Superior temporal gyrus (tissue), 1 donor: ENCODE measurements around the gene ASTL.

Source experiments
- DNase-seq: peaks from one replicate; pipeline ENCODE4 v3.0.0-alpha.2; 2016; ENCODE audit errors: extremely low spot score

The ASTL gene

DNA sequence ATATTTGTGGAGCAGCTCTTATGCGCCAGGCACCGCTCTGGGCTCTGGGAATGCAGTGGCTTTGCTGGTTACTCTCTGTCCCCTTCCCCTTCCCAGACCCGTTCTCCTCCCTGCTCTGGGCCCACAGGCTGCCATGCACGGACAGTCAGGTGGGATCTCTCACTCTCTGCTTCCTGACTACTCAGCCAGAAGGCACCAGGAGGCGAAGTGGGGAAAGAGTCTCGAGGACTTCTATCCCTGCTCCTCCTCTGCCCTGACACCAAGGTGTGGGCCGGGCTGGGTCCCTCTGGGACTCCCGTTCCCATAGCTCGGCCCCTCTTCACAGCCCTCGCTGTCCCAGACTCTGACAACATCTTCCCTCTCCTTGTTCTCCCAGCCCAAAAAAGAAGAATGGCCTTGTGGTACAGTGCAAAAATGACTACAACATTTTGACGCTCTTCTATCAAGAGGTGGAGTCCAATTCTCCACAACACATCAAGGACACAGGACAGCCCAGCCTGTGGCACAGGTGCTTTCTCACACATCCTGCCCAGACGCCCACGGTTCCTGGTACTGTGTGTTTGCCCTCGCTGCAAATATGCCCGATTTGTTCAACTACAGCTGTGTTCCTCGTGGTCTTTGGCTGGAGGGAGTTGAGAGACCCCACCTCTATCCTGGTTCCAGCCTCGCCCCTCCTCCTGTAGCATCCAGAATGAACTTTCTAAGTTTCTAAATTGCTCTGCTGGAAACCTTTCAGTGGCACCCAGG lies 21.0 kb upstream of the ASTL start:
- DNase-seq = no peak

DNA sequence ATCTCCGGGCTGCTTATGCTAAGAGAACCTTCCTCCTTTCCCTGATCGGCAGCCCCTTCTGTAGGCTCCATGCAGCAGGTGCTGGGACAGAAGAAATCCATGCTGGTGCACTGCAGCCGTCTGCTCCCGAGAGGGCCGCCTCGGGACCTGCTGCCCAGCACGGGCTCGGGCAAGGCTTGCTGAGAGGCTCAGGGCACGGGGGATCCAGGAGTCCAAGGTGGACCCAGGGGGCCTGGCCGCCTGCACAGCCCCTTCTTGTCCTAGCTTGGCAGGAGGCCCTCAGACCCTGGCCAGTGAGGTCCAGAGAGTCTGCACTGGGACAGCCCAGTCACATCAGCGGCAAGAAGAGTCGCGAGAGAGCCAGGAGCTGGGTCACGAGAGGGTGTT lies 20.2 kb upstream of the ASTL start:
- no peak for DNase-seq

DNA sequence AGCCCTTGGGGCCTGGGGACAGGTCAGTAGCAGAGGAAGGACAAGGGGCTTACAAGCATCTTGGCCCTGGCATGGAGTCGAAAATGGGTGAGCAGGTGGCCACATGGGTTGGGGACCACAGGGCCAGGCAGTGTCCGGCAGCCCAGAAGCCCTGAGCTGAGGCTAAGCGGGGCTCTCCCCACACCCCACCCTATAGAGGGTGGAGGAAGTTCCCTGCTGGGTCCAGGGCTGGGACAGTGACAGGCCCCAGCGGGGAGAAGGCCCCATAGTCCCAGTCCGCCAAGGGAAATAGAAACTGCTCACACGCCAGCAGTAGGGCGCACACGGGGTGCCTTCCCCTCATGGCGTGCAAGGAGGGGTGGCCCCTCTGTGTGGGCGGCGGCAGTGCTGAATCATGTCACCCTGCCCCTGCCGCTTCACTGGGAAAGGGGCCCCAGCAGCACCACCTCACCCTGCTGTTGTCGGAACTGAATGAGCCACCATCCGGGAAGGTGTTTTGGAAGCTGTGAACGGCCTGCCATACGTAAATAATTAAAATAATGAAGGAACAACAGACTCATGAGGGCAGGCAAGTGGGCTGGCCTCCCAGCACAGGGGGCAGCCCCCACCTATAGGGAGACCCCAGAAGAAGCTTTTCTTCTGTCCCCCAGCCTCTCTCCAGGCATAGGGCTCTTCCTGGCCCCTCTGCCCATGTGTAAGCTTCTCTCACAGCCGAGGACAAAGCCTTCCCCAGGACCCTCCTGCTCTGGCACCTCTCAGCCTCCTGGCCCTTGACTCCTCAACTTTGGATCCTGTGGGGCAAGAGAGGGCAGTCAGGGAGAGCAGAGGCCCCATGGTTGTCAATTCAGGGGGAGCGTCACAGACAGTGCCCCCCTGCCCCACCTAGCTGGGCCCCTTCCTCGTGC lies 19.6 kb upstream of the ASTL start:
- no peak for DNase-seq

DNA sequence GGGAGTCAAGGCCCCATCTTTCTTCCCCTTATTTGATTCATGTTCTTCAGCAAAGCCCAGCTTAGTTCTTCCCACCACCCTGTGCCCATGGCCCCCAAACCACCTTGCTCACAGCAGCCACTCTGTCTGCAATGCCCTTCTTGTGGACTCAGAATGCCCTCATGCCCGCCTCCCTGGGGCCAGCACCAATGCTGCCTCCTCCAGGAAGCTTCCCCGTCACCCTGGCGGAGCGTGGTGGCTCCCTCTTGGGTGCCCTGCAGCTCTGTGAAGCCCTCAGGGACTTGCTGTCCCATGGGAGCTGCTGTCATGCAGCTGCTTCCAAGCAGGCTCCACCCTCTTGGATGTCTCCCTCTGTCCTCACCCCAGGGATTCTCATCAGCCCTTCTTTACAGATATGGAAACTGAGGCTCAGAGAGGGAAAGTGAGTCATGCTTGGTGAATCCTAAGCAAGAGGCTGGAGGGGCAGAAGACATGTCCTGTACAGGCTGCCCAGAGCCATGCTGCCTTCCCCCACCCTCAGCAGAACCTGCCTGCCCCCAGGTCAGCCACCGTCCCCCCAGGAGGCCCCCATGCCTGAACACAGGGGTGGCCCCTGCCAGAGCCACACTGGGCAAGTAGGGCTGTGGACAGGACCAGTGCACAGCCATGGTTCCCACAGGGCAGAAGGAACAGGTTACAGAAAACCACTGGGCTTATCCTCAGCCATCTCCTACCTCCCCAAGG lies 18.8 kb upstream of the ASTL start:
- no peak for DNase-seq

DNA sequence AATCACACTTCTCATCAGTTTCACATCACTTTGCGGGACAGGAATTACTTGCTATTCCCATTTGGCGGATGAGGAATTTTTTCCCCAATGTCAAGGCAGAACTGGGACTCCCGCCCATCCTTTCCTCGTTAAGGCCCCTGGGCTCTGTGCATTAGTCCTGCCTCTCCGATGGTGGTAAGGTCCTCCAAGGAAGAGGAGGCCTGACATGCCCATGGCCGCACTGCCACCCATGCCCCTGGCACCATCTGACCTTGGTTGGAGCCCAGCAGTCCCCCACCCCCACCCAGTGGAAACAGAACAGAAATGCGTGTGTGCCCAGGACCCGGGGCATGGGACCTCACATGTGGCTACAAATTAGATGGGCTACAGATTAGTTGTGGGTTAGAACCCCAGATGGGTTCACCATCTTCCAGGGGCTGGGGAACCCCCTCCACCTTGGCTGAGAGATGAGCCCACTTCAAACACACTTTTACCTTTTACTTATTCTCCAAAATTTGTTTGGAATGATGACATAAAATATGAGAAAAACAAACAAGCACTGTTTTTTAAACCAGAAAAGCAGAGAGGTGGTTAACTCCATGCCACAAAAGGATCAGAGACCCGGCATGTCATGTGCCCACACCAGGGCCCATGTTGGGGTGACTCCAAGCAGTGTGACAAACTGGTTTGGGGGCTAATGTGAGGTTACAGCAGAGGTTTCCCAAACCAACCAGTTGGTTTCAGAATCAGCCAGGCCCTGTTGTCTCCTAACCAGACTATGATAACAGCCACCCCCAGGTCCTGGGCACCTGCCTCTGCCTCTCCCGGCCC lies 17.9 kb upstream of the ASTL start:
- no peak for DNase-seq

DNA sequence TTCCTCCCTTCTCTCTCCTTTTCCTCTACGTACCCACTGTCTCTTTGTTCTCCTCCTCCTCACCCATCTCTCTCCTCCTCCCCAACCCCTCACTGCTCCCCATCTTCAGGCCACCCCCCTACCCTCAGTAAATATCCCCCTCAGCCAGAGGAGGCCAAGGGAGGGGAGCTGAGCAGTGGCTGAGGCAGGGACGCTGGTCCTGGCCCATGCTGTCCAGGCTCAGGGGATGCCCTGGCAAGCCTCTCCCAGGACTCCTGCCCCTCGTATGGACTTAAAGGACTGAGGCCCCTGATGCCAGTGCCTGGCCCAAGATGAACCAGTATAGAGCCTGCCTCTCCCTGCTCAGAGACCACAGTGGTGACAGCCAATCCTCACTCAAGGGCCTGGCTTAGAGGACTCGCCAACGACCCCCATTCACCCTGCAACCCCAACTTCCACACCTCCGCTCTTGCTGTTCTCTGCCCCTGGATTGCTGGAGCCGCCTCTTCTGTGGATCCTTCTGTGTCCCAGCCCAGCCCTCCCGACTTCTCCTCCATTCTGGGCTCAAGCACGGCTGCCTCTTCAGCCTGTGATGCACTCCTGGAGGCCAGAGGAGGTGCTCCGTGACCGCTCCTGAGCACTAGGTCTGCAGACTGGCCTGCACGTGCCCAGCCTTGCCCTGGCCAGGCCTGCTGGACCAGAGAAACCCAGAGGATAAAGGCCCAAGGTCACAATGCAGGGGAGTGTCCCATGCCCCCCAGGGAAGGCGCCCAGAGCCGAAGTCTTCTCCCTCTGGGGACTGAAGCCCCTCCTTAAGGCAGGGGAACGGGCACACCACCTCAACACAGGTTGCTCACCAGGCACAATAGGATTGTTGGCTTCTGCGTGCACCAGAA lies 16.4 kb upstream of the ASTL start:
- DNase-seq = no peak

DNA sequence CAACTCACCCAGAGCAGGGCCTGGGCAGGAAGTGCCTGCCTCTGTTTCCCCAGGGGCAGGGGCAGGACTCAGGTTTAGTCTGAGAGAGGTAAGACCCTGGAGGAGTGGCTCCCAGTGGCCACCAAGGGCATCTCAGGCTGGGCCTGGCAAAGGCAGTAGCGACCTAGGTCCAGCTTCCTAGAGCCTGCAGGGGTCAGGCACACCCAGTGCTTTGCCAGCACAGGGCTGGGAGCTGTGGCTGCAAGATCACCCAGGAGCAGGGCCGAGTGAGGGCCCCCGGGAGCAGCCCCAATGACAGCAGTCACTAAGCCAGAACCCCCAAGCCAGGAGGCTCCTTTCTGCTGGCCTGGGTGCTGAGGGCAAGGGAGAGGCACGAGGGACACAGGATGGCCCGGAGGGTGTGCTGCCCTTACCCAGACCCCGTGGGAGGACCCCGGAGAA lies 15.7 kb upstream of the ASTL start:
- DNase-seq = no peak

DNA sequence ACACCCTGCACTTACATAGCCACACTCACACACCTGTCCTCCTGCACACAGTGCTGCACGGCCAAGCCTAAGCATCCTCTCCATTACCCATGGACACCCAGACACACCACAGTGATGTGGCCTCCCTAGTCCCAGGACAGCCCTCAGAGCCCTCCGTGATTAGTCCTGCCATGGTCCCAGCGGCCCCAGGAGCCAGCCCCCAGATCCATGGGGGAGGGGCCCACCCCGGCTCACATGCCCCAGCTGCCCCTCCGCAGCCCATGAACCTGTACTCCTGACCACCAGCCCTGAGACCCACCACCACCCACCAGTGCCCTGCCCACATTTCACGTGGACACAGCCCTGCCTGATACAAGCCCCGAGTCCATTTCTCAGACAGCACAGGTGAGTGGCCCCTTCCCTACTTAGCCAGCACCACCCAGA lies 15.0 kb upstream of the ASTL start:
- DNase-seq = no peak

DNA sequence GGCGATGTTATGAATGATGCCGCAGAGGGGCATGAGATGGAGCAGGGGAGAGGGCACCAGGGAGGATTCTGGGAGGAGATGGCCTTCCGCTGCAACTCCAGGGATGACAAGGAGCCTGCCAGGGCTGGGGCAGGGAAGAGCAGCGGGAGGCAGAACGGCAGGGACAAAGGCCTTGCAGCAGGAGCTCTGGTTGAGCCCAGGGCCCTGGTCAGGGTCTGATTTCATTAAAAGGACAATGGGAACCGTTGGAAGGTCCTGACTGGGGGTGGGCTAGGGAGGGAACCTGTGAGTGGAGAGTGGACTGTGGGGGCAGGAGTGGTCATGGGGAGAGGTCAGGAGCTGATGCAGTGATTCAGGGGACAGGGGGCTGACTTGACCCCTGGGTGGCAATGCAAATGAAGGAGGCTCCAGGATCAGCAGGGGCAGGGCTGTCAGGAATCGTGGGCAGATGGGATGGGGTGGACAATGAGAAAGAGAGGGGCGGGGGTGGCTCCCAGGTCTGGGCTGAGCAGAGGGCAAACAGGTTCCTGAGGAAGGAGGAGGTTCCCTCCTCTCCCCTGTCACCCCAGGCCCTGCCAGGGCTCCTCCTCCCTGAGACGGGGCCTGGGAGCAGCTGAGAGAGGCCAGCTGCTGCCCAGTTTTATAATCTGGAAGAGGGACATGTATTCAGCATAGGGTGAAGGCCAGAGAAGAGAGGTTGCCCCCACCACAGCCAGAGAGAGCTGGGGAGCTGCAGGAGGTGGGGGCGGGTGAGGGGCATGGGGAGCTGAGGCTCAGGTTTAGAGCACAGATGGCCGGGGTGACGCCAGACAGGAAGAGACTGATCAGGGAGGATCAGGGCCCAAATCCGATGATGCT lies 14.2 kb upstream of the ASTL start:
- no peak for DNase-seq

DNA sequence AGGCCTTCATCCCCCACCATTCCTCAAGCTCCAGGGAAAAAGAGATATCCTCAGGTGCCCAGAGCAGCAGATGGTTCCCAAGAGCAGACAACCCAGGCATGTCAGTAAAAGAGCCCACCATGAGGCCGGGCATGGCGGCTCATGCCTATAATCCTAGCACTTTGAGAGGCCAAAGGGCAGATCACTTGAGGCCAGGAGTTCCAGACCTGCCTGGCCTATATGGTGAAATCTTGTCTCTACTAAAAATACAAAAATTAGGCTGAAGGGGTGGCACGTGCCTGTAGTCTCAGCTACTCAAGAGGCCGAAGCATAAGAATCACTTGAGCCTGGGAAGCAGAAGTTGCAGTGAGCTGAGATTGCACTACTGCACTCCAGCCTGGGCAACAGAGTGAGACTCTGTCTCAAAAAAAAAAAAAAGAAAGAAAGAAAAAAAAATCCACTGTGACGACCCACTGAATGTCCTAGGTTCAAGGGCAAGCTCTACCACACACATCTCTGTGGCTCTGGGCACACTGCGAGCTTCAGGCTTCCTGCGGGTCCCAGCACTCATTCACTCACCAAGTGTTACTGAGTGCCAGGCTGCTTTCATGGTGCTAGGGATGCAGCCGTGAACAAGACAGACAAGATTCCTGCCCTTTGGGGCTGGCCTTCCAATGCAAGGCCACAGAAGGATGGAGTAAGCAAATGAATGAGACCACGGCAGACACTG lies 13.4 kb upstream of the ASTL start:
- DNase-seq = no peak

DNA sequence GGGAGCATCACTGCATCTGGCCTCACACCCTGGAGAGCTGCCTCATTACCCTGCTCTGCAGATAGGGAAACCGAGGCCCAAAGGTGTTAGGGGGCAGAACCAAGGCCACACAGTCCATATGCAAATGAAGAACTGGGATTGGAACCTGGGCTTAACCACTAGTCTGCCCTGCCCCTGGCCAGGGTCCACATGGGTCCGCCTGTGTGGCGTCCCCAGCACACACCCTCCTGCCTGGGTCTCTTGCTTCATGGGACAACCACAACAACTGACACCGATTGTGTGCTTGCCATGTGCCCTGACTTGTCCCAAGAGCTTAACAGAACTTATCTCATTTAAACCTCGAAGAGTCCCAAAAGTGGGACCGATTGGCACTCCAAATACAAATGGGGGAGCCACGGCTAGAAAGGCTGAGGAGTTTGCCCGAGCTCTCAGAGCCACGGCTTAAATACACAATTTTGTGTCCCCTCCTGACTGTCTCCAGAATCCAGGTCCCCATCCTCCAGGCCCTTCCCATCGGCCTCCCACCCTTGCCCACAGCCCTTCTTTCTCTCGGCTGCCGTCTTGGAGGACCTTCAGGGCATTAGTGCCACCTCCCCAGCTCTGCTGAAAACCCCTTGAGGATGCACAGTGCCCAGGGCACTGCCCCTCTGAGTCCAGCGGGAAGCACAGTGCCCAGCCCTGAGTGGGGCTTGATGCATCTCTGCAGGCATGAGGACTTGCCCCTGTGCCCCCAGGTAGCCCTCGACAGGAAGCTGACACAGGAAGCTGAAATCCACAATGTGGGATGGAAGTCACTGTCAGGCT lies 12.7 kb upstream of the ASTL start:
- DNase-seq = no peak

DNA sequence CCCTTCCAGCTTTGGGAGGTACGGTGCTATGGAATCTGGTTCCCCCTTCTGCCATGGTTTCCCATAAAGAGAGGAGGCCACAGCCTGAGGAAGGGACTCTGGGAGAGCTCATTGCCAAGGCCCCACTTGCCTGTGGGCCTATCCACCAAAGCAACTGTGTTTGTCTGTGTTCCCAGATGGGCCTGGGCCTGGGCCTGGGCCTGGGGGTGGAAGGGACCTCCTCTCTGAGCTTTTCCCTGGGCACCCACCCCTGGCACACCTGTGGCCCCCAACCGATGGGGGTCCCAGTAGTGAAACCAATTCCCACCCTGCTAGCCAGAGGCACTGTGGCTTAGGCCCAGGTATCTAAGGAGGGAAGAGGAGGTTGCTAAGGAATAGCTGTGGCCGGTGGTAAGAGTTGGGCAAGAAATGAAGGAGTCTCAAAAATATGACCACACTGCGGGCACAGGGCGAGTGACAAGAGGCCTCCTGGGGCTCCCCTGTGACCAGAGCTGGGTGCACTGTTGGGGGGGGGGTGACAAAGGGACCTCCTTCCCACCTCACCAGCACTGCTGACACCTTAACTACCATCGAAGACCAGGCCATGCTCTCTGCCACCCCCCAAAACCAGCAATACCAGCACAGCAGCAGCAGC lies 11.8 kb upstream of the ASTL start:
- DNase-seq = no peak

DNA sequence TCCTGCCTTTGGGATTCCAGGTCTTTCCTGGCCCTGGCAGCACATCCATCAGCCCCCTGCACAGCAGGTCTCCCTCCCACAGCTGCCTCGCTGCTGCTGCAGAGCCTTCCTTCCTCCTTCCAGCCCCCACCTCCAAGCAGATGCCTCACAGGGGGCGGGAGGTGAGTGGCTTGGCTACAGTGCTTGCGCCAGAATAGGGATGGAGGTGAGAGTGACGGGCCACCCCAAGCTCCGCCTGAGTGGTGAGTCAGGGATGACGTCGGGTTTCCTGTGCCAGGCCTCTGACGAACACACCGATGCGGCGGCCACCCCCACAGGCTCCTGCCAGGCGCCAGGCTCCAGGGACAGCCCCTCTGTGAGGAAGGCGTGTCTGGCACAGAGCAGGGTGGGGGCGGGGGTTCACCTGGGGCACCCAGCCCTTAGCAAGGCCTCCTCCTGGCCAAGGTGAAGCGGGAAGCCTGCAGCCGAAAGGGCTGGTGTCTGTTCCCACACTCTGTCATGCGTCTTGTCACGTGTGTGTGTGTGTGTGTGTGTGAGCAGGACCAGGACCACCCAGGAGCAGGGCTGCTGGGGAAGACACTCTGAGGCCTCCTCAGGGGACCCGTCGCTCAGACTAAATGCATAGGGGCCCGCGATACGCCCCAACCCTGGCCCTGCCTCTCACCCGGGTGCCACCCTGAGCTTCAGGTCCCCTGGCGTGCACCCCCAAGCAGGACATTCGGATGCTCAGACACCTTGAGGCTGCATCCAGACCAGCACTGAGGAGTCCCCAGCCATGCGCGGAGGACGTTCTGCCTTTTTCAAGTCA lies 10.3 kb upstream of the ASTL start:
- DNase-seq = no peak

DNA sequence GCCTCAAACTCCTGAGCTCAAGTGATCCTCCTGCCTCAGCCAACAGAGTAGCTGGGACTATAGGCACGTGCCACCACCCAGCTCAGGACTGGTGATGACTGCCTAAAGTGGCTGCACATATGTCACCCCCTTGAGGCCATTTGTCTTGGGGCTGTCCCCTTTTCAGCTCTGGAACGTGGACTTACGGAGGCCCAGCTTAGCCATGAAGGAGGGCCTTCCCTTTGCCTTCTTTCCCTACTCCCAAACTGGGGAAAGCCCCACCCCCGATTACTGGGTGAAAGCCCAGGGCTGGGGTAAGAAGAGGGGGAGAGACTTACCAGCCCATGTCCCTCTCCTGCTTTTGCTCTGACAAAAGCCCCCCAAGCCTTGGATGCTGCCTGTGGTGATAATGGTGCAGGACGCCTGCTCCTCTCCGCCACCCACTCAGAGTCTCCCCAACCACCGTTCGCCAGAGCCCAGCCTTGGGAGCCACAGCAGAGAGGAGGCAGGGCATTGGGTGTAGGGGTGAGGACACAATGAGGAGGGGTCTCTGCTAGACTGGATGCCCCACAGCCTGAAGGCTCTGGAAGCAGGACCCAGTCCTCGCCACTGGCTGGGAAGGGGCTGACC lies 9.4 kb upstream of the ASTL start:
- no peak for DNase-seq

DNA sequence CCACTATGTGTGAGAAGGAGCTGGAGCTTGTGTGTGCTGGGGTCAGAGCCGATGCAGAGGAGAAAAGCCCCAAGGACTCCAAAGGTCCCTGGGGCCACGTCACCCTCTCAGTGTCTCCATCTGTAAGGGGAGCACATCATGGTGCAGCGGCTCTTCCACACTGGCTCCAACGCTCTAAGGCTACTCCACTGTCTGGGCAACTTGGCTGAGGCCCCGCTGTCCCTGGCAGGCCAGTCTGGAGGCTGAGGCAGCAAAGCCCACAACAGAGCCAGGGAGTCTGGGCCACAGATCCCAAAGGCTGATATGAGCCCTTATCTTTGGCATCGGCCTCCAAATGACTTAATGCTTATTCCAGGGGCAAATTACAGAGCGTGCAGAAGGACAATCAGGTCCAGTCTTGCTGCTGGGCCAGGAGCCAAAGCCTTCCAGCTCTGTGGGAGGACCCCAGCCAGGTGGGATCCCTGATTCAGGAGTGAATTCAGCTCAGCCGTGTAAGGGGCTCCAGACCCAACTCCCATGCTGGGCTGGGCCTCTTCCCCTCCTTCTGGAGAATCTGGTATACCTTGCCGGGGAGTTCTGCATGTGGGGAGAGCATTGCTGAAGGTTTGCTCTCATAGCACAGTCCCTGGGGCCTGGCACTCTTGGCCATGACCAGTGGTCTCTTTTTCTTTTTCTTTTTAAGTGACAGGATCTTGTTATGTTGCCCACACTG lies 8.7 kb upstream of the ASTL start:
- DNase-seq = no peak
